Amygdala (tissue), 56 donors: Measurements from ENCODE around the gene THOC3.
"Not testable (repeated sequence)": the region's sequence is repeated elsewhere in the genome, so short reads cannot be mapped to it uniquely, and the experiment has no call there.

Source experiments
- DNase-seq, 56 donors: peaks; one replicate each; lab custom pipeline; 2025; lab: John Stamatoyannopoulos, UW

The THOC3 gene, protein sequence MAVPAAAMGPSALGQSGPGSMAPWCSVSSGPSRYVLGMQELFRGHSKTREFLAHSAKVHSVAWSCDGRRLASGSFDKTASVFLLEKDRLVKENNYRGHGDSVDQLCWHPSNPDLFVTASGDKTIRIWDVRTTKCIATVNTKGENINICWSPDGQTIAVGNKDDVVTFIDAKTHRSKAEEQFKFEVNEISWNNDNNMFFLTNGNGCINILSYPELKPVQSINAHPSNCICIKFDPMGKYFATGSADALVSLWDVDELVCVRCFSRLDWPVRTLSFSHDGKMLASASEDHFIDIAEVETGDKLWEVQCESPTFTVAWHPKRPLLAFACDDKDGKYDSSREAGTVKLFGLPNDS

DNA sequence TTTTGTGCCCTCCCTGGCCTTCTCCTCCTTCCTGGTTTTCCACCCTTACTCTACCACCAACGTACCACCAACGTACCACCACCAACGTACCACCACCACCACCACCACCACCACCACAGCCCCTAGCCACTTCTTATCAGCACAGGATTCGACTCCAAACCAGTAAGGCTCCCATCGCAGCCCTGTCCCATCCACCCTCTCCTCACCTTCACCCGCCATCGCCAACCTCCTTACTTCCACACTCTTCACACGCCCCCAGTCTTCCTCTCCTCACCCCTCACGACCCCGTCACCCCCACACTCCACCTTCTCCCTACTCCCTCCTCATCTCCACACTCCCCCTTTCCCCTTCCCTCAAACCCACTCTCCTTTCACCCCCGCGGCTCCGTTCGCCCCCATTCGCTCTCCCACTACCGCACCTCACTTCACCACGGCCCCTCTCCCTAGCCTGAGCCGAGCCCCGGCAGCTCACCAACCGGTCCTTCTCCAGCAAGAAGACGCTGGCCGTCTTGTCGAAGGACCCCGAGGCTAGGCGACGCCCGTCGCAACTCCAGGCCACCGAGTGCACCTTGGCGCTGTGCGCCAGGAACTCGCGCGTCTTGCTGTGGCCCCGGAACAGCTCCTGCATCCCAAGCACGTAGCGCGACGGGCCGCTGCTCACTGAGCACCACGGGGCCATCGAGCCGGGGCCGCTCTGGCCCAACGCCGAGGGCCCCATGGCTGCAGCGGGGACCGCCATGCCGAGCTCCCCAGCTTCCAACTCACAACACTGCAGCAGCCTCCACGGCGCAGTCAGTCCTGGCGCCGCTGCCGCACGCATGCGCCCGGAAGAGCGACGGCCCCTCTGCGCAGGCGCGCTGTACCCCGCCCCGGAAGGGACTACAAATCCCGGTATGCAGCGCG, at the start of gene THOC3:
Gene THOC3, minus strand, starts transcription at position 845 of the 902 bp plus-strand sequence. Its CDS starts 107 bp downstream, at position 738.
- DNase-seq: not testable (repeated sequence)

DNA sequence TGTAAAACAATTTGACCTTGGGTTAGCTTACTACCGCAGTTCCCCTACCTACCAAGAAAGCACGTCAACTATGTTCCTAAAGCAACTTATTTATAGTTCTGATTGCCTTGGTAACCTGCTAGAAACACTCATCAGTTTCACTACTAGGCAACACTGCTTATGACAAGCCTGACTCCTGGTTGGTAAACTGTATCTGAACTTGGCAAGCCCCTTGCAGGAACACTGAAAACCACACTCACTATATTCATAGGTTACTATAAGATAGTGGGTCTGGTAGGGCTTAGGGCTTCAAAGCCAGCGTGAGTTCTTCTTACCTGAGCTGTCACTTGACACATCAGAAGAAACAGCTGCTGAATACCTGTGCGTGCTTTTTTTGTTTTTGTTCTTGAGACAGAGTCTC, 49.2 kb upstream of the THOC3 start:
- not testable (repeated sequence) for DNase-seq

DNA sequence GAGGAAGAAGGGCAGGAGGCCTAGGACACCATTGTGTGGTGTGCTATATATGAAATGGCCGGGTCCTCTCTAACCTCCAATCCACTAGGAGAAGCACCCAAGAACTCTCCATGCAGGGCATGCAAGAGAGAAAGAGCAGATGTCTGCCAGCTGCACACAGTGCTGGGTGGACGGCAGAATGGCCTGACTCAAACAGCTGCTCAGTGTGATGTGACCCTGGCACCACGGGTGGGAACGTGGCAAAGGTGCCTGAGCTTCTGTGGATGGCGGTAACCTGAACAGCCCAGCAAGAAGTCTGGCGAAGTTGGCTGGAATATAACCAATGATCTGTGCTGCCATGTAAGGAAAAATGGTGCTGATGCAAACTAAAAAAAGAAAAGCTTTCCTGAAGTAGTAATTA, 46.2 kb upstream of the THOC3 start:
- not testable (repeated sequence) for DNase-seq

DNA sequence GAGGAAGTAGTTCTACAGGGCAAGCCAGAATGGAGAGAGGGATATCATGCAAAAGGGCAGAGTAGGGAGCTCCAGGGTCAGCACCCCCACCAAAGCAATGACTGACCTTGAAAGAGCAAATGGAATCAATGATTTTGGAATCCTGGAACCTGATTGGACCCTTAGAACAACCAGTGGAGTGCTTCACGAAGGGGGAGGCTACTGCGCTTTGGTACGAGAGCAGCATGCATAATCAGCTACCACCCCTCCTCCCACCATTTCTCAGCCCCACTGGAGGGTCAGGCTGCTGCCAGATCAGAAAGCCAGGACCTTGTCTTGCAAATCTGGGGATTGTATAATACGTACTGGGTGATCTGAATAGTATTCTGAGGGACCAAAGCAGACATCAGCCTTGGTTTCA, 43.0 kb upstream of the THOC3 start:
- DNase-seq: not testable (repeated sequence)

DNA sequence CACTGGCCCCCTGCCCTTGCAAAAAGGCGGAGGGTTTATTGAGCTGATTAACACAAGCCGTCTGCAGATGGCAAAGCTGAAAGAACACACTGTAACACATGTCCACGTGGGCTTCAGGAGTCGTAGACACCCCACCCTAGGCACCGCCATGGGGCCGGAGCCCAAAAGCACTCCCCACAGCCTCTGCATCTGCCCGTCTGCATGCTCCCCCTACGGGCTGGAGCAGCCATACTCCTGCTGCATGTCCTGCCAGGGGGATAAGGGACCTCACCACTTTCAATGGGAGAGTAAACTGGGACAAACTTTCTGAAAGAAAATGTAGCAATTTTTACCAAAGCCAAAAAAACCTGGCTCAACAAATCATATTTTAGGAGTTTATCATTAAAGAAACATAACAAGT, 42.1 kb upstream of the THOC3 start:
- DNase-seq: not testable (repeated sequence)

DNA sequence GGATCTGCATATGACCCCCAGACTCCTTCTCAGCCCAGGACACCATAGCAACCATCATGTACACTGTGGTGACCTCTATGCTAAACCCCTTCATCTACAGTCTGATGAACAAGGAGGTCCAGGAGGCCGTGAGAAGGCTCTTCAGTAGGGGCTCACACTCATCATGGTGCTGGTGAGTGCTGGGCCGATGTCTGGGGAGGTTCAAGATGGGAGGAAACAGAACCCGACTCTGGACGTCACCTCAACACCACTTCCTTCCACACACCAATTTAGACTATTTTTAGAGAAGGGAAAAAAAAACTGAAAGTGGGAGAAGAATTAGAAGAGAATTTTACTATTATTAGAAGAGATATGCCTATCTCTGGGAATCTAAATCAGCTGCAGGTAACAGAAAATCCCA, 39.1 kb upstream of the THOC3 start:
- DNase-seq: not testable (repeated sequence)

DNA sequence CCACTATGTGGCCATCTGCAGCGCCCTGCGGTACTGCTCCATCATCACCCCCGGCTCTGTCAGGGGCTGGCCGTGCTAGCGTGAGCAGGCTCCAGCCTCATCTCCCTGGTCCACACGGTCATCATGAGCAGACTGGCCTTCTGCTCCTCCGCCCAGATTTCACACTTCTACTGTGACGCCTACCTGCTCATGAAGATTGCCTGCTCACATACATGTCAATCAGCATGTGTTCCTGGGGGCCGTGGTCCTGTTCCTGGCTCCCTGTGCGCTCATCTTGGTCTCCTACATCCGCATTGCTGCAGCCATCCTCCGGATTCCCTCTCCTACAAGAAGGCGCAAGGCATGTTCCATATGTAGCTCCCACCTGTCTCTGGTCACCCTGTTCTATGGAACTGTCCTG, 38.7 kb upstream of the THOC3 start:
- not testable (repeated sequence) for DNase-seq

DNA sequence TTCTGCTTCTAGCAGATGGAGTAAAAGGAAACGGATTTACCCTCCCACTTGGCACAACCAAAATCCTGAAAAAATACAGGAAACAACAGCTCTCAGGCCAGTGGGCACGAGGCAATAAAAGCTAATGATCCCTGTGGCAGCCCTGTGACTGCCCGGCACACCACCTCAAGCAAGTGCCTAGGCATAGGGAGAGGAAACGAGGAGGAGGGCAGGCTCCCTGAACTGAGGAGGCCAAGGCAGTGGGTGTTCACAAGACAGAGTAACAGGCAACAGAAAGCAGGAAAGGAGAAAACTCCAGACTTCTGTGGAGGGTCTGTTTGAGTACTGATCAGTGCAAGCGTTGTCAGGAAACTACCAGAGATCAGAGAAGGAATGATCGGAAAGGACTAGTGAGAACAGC, 29.9 kb upstream of the THOC3 start:
- not testable (repeated sequence) for DNase-seq

DNA sequence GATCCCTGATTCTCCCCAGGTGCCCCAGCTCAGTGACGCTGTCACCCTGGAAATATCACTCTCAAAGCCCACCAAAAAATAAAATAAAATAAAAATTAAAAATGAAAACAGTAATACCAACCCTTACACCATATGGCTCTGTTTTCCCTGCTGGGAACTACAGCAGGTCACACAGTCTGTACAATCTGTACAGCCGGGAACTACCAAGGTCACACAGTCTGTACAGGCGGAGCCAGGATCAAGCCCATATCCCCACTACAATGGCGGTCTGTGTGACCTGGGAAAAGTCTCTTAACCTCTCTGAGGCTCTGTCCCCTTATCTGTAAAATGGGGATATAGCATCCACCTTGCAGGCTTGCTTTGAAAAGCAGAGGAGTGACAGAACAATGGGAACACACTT, 29.4 kb upstream of the THOC3 start:
- DNase-seq: not testable (repeated sequence)

DNA sequence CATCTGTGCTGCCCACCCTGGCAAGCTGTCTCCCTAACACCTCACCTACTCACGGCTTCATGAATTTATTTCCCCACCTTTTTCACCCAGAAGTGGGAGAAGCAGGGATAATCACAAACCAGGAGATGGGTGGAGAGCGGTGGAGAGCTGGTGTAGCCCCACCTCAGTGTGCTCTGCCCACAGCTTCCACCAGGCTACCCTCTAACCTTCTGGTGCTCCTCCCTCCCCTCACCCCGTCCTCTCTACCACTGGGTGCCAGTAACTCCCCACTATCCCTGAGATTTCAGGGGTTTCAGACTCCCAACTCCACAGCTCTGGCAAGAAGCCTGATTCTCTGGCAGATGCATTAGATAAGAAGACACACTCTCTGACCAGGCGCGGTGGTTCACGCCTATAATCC, 28.7 kb upstream of the THOC3 start:
- not testable (repeated sequence) for DNase-seq

DNA sequence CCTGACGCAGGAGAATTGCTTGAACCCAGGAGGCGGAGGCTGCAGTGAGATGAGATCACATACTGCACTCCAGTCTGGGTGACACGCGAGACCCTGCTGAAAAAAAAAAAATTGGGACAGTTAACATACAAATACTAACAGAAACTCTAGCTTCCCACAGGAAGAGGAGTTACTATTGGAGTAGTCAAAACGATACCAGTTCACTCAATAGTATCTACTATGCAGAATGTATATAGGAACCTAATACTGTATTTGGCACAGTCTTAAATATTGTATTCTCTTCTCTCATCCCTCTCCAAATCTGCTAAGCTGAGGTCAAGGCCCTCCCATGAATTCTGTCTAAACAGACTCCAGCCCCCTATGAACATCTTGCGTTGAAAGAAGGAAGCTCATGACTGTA, 27.4 kb upstream of the THOC3 start:
- DNase-seq: not testable (repeated sequence)

DNA sequence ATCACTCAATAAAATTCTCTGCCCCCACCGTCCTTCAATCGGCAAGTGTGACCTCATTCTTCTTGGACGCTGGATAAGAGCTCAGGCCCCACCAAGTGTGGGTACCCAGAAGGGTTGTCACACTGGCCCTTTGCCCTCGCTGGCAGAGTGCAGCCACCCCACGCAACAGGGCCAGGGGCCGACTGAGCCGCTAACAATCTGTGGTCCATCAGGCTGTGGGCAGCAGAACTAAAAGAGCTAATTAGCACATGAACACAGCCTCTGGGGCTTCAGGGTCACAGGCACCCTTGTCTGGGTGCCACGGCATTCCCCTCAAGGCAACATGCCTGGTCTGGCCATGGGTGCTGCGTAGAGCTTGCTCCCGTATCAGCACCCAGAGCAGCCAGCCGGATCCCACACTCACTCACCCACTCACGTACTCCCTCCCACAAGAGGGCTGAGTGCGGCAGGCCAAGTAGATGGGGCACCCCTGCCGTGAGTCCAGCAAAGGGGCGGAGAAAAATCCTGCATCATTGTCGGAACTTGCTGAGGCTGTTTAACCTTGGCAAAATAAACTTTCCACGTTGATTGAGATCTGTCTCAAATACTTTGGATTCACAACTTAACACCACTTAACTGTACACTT, 11.4 kb upstream of the THOC3 start:
- DNase-seq: not testable (repeated sequence)

DNA sequence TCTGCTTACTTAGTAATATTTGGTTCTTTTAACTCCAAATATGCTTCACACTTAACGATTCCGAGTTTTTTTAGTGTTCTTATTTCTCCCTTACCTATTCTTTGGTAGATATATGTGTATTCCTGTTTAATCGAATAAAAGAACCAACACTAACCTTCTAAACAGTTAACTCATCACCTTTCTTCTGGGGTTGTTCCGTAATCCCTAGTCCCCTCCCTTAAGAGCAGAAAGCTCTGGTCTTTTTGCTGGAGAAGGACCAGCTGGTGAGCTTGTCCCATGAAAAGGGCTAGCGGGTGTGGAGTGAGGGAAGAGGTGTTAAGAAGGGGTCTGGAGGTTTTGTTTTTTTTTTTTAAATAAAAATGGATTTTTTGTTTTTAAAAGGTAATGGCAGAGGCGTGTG, 266 bp upstream of the THOC3 start:
- not testable (repeated sequence) for DNase-seq

DNA sequence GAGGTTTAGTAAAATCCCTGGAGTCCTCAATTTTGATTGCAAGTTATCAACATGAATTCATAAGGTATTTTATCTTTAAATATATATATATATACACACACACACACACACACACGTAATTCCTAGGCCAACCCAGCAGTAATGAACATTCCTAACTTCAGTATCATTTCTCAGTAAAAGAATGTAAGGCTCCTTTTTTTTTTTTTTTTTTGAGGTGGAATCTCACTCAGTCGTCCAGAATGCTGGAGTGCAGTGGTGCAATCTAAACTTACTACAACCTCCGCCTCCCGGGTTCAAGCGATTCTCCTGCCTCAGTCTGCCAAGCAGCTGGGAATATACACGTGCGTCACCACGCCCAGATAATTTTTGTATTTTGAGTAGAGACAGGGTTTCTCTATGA, 5.8 kb downstream of the THOC3 start:
- DNase-seq: not testable (repeated sequence)

DNA sequence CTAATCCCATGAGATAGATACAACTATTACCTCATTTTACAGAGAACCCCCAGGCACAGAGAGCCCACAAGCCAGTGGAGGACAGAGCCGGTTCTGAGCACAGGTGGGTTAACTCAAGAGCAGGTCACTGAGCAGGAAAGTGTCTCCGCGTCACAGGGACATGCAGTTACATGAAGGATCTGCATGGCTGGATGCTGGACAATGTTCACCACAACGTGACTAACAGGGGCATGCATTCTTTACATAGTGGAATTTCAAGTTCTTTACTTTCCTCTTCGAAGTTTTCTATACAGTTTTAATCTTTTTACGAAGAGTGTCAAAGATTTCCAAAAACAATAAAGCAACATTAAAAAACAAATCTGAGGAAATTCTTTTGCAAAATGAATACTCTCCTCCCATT, 7.9 kb downstream of the THOC3 start:
- not testable (repeated sequence) for DNase-seq

DNA sequence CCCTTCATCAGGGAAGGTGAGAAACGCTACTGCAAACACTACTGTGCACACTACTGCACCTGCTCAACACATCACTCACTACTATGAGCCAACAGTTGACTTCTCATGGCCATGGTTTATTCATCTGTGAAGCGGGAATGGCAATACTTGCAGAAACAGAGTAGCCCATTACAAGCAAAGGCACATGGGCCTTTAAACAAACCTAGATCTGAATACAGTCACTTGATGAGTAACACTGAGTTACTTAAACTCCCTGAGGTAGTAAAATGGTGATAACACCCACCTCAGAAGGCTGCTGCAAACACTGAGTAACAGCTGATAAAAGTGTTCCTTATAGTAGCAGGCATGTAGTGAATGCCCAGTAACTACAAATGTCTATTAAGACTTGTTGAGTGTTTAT, 9.6 kb downstream of the THOC3 start:
- not testable (repeated sequence) for DNase-seq

DNA sequence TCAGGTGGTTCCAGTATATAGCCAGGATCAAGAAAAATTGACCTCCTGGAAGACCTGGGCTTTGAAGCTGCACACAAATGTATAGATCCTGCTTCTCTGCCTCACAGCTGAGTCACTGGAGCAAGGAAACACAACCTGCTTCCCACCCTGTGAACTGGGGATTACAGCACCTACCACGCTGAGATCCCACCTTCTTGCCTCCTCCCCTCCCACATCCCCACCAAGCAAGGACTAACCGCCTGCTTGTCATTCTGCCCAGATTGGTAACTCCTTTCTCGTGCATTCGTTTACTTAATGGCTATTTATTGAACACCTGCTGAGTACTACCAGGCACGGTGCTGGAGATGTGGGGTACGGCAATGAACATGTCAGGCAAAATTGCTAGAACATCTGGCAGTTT, 14.0 kb downstream of the THOC3 start:
- not testable (repeated sequence) for DNase-seq

DNA sequence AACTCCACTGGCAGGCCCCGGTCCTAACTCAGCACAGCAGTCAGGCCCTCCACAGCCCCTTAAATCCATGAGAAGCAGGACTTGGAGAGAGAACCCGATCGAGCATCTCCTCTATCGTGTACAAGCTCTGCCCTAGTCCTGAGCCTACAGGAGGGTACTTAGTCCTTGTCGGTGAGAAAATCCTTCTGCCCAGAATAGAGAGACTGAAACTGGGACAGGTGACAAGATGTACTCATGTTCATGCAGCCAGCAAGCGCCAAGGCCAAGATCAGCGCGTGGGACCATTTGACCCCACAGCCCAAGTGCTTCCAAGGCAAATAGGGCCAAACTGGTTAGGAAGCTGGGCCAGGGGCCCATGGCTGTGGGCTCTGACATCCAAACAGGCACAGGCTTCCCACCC, 15.3 kb downstream of the THOC3 start:
- DNase-seq: not testable (repeated sequence)

DNA sequence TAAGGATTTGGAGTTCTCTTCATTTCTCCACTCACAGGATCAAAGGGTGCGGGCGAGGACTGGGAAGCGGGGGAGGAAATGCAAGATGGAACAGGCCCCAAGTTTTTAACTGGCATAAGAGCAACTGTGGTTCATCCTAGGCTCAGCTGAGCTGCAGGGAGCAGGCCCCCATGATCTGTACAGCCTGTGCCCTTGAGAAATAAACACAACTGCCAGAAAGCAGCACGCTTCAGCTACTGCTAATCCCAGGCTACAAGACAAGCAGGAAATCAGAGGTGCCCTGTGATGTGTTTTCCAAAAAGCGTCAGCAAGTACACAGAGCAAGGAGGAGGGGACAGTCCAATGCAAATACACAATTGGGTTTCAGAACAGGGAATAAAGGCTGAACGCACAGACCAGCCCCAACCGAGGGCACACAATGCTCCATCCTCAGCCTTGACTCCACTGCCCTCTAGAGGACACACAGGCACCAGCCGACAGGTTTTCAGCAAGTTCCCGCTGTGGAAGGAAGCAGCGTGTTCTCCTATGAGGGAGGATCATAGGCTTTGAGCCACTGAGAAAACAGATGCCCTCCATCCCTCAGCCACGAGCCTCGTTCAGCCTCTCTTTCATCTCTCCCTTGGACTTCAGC, 16.7 kb downstream of the THOC3 start:
- DNase-seq: not testable (repeated sequence)

DNA sequence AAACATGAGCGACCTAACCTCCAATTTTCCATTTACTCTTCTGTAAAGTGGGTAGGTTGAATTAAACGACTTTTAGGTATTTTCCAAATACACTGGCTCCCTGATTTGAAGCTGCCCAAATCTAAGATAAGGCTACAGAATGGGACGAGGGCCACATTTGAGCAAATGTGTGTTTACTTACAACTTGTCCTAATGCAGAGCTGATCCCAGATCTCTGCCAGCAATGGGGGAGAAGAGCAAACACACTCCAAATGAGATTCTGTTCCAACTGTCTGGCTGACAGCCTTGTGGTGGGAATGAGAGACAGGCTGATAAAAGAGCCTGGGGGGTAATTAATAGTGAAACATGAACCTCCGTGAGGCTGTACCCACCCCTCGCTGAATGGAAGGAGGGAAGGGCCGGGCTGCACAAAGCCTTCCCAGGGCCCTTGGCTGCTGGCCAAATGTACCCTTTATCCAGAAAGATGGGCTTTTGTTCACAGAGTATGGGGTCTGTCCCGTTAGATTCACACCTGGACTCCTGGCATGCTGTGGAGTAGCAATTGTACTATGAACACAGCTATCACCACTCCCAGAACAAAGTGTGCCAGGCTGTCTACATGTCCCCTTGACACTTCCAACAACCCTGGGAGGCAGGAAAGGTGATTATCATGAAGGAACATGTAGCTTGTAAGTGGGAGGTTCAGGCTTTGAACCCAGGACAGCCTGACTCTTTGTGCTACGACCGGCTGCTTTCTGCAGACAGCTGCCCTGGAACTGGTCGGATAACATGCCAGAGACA, 19.6 kb downstream of the THOC3 start:
- not testable (repeated sequence) for DNase-seq
